CD4-positive, alpha-beta T cell treated with Interferon alpha-2 for 1 hour (primary cell): ENCODE data around the gene GIPC1.

Experiments
- DNase-seq, 2 donors: peaks; one replicate each; pipeline ENCODE4 v3.0.0-alpha.2; 2020 to 2022

GIPC1 gene

DNA sequence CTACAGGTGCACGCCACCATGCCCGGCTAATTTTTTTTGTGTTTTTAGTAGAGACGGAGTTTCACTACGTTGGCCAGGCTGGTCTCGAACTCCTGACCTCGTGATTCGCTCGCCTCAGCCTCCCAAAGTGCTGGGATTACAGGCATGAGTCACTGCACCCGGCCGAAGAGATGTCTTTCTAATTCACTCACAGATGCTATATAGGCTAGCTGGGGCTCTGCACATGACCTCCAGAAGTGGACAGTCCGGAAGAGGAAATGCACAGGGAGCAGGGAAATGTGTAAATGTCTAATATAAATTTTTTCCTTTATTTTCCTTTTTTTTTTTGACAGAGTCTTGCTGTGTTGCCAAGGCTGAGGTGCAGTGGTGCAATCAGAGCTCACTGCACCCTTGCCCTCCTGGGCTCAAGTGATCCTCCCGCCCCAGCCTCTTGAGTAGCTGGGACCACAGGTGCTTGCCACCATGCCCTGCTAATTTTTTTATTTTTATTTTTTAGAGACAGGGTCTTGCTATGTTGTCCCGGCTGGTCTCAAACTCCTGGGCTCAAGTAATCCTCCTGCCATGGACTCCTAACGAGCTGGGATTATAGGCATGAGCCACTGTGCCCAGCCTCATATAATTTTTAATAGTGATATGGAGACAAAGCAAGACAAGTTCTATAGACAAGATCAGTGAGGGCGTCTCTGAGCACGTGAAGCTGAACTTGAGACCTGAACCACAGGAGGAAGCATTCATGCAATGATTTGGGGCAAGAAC, 8.4 kb downstream of the GIPC1 start:
- no peak for DNase-seq

DNA sequence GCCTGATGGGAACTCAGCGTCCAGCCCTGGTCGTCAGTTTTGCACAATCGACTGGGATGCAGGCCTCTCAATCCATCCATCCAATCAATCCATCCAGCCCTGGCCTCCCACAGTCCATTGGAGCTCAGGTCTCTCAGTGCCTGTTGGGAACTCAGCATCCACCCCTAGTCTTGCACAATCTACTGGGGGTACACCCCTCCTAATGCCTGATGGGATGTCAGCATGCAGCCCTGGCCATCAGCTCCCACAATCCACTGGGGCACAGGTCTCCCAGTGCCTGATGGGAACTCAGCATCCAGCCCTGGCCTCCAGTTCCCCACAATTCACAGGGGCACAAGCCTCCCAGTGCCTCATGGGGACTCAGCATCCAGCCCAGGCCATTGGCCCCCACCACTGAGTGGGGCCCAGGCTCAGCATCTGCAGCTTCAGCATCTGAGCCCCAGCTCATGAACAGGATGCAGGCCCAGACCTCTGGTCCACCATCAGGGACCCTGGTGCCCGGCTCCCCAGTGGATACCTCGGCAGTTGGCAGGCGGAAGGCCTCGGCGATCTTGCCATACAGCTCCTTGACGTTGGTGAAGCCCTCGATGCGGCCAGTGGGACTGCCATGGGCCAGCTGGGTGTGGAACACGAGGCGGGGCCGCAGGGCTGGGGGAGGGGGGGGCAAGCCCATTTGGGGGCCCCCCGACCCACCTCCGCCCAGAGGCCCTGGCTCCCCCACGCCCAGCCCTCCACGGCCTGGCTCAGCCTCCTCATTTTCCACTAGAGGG, 13.6 kb downstream of the GIPC1 start:
- DNase-seq = no peak

GRCh38 chr19:14480700-14481079, 15.2 kb downstream of the GIPC1 start:
- no peak for DNase-seq

- peak; percentile 57 to 78 for DNase-seq
Measured at GRCh38 chr19:14479975-14480699, 15.8 kb downstream of the GIPC1 start.

GRCh38 chr19:14479309-14479974, 16.5 kb downstream of the GIPC1 start:
- DNase-seq = no peak

DNA sequence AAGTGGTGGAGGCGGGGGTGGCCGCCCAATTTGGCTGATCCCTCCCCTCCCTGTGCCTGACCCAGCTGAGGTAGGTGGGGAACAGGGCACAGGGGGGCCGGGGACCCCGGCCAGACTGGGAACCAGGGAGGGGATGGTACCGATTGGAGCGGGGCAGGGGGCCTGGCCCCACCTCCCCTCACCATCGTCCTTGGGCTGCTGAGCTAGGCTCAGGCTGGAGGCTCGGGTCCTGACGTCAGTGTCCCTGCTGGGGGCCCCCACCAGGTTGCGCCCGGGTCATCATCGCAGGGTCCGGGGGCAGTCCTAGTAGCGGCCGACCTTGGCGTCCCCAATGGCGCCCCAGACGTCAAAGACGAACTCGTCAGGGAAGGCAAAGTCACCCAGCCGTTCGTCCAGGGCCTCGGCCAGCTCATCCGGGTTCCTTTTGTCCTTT, 17.8 kb downstream of the GIPC1 start:
- no peak for DNase-seq

- DNase-seq = no peak
Measured at GRCh38 chr19:14477418-14478112, 18.4 kb downstream of the GIPC1 start.

DNA sequence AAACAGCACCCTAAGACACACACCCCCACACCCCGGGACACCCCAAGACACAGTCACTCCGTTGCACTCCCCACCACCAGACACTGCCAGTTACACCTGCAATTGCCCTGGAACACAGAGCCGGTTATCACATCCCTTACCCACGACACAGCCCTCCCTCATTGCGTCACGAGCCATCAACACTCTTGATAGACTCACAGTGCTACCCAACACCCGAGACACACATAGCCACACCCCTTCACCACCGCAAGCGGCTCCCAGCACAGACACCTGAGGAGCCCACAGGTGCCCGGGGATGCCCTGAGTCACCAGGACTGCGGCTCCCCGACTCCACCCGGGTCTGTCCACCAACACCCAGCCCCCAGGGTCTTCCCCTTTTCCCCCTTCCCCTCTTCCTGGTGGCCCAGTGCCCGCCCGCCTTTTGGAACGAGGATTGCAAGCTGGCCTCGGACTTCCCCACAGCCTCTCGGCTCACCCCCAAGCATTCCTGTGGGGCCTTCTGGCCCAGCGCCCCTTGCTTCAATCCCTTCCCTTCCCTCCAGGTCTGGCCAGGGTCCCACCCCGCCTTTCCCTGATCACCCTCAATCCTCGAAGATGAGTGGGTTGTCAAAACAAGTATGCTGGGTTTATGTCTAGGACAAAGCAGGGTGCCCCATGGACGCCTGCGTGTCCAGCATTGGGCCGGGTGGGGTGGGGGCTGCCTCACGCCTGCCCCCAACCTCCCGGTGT, 19.1 kb downstream of the GIPC1 start:
- peak; percentile 65 to 76 for DNase-seq

- DNase-seq = no peak
Measured at GRCh38 chr19:14476327-14476672, 19.6 kb downstream of the GIPC1 start.

GRCh38 chr19:14475251-14476073, 20.5 kb downstream of the GIPC1 start, which contains the start of gene PTGER1:
Gene PTGER1, minus strand, starts transcription at chr19:14475354. Its CDS starts 1,034 bp downstream, at chr19:14474320.
- peak in 1 of 2 donors; percentile 40 for DNase-seq

GRCh38 chr19:14474827-14475226, 21.1 kb downstream of the GIPC1 start:
- DNase-seq = no peak

- no peak for DNase-seq
Measured at GRCh38 chr19:14473978-14474578, 21.8 kb downstream of the GIPC1 start.

- no peak for DNase-seq
Measured at GRCh38 chr19:14473073-14473977, 22.6 kb downstream of the GIPC1 start.

- DNase-seq = peak; percentile 76 to 86
Measured at GRCh38 chr19:14472202-14472938, 23.6 kb downstream of the GIPC1 start.

GRCh38 chr19:14471436-14472187, 24.3 kb downstream of the GIPC1 start:
- no peak for DNase-seq

GRCh38 chr19:14470031-14470876, 25.7 kb downstream of the GIPC1 start:
- DNase-seq = no peak

DNA sequence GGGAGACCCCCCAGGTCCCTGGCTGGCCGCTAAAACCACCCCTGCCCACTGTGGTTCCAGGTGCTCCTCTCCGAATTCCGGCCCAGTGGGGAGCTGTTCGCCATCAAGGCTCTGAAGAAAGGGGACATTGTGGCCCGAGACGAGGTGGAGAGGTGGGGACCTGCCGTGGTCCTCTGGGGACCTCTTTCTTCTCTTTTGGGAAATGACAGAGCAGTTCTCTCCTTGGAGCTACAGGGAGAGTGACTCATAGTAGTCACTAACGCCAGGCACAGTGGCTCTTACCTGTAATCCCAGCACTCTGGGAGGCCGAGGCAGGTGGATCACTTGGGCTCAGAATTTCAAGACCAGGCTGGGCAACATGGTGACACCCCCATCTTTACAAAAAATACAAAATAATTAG, 28.1 kb downstream of the GIPC1 start:
- DNase-seq = no peak
